Endothelial cell of hepatic sinusoid (primary cell): ENCODE data around the gene NOS3.

Experiments
- in situ Hi-C: cut with HindIII; loops from 2 replicates; pipeline ENCODE4 v1.10.0; 2017; ENCODE audit warnings: low sequenced_read_pairs

The NOS3 gene

GRCh38 chr7:150963707-150964559 lies 26.9 kb upstream of the NOS3 start:
- in situ Hi-C loops = no loop called here

DNA sequence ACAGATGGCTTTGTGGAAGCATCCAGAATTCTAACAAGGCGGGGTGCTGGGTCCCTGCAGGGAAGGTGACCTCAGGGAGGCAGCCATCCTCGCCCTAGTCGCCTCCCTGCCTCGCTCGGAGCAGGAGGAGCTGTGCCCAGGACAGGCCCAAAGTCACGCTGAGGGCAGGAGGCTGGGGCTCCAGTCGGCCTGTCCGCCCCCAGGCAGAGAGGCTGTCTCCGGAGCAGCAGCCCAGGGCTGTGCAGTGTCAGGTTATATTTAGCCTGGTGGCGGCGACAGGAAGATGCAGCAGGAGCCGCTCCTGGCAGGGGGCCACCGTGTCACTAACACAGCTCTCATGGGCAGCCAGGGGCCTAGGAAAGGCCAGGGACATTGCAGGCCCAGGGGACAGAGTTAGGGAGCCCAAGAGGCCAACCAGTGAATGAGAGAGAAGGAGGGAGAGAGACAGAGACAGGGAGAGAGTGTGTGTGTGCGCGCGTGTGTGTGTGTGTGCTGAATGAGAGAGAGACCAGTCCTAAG lies 26.2 kb upstream of the NOS3 start:
- in situ Hi-C loops = no loop called here

DNA sequence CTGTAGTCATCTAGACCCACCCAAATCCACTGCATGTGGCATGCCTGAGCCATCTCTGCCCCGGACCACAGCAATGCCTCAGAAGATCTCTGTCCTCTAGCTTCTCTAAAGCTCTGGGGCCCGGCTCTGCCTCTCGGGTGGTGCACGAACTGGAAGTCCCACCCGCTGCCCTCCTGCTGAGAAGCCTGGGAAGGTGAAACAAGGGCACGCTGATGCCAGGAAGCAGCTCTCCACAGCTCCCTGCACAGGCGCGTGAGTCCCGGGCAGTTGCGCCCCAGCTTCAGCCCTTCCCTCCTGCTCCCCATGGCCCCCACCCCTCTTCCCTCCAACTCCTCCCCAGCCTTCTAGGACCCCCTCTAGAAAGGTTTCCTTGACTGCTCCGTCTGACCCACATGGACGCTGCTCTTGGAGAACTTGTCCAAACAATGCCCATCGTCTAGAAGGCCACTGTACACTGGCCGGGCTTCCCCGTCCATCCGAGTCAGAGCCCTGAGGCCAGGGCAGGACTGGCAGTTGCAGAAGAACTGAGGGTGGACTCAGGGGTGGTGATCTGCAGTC lies 25.5 kb upstream of the NOS3 start:
- in situ Hi-C loops = no loop called here

DNA sequence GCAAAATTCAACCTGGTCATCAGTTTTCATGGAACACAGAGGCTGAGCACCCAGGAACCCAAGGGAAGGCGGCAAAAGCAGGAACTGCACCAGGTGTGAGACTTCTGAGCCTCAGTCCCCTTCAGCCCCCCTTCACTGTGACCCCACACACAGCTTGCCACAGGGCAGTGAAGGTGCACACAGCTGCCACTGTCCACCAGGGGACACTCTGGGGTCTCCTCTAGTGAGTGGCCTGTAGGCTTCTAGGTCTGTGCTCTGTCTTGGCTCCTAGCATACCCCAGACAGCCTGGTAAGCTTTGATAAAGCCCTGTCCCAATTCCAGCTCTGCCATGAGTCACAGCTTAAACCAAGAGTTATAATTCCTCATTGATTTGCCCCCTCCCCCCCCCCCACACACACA lies 24.8 kb upstream of the NOS3 start:
- in situ Hi-C loops = no loop called here

DNA sequence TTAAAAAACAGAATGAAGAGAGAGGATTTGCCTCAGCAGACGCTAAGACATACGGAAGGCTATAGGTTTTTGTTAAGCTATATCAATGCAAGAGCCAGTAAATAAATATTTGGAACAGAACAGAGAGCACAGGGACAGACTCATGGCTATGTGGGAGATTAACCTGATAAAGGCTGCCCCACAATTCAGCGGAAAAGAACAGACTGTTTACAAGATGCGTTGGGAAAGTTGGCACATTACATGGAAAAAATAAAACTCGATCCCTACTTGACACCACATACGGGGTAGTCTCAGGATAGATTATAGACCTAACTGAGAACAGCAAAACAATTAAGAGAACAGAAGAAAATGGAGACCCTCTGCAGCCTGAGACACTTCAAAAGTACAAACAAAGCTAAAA lies 23.5 kb upstream of the NOS3 start:
- in situ Hi-C loops = no loop called here

DNA sequence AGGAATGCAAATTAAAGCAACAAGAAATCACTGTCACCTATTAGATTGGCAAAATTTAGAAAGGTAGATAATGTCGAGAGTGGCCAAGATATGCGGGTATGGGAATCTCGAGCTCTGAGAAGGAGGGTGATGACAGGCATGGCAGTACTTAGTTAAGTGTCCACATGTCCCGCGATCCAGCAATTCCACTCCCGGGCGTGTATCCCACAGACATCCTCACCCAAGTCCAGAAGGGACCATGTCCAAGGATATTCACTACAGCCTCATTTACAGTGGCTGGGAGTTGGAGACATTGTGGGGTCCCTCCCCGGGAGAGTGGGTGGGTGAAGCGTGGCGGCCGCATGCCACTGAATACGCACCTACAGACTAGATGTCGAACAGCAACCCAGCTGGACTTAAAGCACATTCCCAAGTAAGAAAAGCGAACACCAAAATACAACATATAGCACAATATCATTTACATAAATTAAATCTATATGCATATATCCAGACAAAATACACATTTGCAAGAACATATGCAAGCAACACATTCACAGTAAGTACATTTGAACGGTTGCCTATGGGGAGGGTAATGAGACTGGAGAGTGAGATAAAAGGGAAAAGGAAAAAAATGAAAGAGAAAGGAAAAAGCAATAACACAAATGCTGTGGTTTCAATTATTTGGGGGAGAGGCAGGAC lies 22.6 kb upstream of the NOS3 start:
- in situ Hi-C loops = no loop called here

GRCh38 chr7:150968734-150969372 lies 22.0 kb upstream of the NOS3 start:
- in situ Hi-C loops = no loop called here

DNA sequence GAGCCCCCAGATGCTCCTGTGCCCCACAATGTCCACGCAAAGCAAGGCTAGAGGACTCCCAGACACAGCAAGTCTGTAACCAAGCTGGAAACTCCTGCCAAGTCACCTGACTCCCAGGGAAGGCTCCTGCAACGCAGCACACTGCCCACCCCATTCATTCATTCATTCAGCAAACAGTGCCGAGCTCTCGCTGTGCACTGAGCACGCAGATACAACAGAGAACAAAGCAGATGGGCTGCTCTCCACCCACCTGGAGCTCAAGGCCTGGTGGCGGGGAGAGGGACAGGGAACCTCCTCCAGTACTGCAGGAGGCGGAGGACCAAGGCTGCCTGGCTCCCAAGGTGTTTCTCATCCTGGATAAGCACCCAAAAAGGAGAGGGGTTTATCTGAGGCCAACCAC lies 21.3 kb upstream of the NOS3 start:
- in situ Hi-C loops = no loop called here

DNA sequence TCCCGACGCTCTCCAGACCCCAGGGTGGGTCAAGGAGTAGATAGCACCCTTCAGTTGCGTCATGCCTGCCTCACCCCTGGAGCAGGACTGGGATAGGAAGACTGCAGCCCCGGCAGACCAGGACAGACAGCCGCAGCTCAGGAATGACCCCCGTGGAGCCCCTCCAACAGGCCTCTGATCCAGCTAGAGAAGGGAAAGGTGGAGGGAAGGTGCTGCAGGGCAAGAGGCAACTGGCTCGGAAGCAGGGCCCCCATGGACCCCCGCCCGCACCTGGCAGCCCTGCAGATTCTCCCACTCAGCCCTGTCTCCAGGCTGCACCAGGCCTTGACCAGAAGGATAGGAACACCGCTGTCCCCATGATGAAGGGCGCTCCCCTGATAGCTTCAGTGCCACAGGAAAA lies 20.4 kb upstream of the NOS3 start:
- in situ Hi-C loops = loop anchor here (5.0 to 10.0 kb wide), 2 partner anchors 56 to 62 kb away; no protein-coding TSS in a partner anchor

GRCh38 chr7:150971242-150972022 lies 19.4 kb upstream of the NOS3 start:
- in situ Hi-C loops = loop anchor here (5.0 to 10.0 kb wide), 2 partner anchors 57 to 61 kb away; no protein-coding TSS in a partner anchor

DNA sequence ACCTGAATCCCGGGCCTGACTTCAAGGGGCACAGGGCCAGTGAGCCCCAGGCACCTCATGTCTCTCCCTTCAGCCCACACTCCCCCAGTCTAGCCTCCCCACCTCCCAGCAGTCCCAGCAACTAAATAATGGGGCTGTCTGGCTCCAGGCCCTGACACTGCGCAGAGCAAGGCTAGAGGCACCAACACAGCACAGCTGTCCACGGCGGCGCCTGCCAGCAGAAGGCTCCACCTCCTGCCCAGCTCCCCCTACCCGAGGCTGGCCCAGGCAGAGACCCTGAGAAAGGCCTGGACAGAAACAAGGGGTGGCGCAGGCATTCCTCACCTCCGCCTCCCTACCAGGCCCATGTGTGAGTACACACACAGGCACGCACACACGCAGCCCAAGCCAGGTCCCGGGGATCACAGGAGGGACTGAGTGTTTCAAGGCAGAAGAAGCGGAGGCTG lies 18.8 kb upstream of the NOS3 start:
- in situ Hi-C loops = loop anchor here (5.0 to 10.0 kb wide), 2 partner anchors 57 to 60 kb away; no protein-coding TSS in a partner anchor

DNA sequence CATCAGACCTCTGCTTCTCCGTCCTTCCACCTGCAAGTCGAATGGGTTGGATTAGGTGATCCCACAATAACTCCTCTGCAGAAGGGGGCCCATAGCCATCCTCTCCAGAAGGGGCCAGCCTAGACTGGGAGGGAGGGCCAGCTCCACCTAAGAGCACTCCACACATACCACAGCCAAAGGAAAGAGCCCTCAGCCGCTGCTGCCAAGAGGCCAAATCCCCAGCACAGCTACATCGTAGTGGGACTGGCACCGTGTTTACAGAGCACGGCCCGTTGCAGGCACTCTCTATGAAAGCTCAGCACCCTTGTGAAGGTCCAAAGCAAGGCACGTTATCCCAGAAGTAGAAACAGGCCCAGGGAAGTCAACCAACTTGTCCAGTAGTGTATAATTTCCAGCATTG lies 18.1 kb upstream of the NOS3 start:
- in situ Hi-C loops = loop anchor here (5.0 to 10.0 kb wide), 2 partner anchors 58 to 60 kb away; no protein-coding TSS in a partner anchor

GRCh38 chr7:150973571-150974451 lies 17.0 kb upstream of the NOS3 start:
- in situ Hi-C loops = loop anchor here (5.0 to 10.0 kb wide), 2 partner anchors 58 to 59 kb away; no protein-coding TSS in a partner anchor

- in situ Hi-C loops = loop anchor here (5.0 to 10.0 kb wide), 2 partner anchors 58 to 60 kb away; no protein-coding TSS in a partner anchor
Measured at GRCh38 chr7:150974468-150975391, 16.1 kb upstream of the NOS3 start.

DNA sequence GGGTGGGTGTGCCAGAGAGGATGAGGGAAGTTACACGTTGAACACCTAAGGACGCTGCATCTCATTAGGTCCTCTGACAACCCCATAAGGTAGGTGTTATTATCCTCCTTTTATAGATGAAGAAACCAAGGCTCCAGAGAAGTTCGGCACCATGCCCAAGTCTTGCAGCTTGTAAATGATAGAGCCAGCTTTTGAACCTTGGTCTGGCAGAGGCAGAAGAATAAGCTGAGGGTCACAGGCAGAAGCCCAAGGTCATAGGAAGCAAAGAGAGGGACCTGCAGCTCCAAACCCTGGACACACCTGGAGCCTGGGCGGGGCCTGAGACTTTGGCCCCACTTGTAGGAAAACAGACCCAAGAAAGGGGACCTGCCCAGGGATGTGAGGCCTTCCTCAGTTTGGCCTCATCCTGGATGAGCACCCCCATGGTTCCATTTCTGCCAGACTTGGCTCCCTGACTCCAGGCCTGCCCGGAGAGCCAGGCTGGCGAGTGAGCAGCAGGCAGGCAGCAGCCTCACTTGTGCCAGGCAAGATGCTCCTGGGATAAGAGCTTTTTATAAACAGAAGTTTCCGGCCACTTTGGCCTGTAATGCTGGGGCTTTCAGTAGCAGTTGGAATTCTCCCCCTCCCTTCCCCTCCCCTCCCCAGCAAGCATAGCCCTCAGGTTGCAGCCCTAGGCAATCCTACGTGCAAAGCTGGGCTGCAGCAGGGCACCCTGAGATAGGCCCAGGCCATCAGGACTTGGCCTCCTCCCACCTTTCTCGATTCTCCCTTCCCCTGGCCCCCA lies 15.1 kb upstream of the NOS3 start:
- in situ Hi-C loops = loop anchor here (10.0 kb wide), 1 partner anchor 61 kb away; no protein-coding TSS in a partner anchor

- in situ Hi-C loops = loop anchor here (10.0 kb wide), 1 partner anchor 62 kb away; no protein-coding TSS in a partner anchor
Measured at GRCh38 chr7:150976529-150977381, 14.1 kb upstream of the NOS3 start.
